HepG2 (cell line): ENCODE measurements around the gene MRPL34. TPM values are rescaled to one million over a fixed set of nuclear protein-coding genes. Genes with fewer than 3 reads are reported as not detected.

ENCODE experiments used
- ARNT2 ChIP-seq: sonication (generic); formaldehyde crosslinking; IDR thresholded peaks from 2 replicates; pipeline ENCODE4 v1.8.0; 2022; ENCODE audit warnings: mild to moderate bottlenecking, low read depth, missing genetic modification reagents, moderate library complexity
- GATA4 ChIP-seq: sonication (generic); IDR thresholded peaks from 2 replicates; pipeline ENCODE4 v1.6.1; 2016; ENCODE audit warnings: antibody characterized with exemption, low read depth, borderline replicate concordance
- HNRNPL ChIP-seq: fragments of 200-400 bp; formaldehyde crosslinking; IDR thresholded peaks from 2 replicates; pipeline ENCODE4 v1.6.1; 2017; ENCODE audit warnings: mild to moderate bottlenecking, low read depth, low read length
- POGZ ChIP-seq: sonication (generic); formaldehyde crosslinking; IDR thresholded peaks from 2 replicates; pipeline ENCODE4 v1.4.0; 2020; ENCODE audit warnings: mild to moderate bottlenecking, missing genetic modification reagents
- POLR2G ChIP-seq: fragments of 200-400 bp; formaldehyde crosslinking; IDR thresholded peaks from 2 replicates; pipeline ENCODE4 v1.6.1; 2018; ENCODE audit warnings: mild to moderate bottlenecking, low read depth, low read length, moderate library complexity
- RBAK ChIP-seq: sonication (generic); formaldehyde crosslinking; IDR thresholded peaks from 2 replicates; pipeline ENCODE4 v1.5.1; 2020; ENCODE audit warnings: mild to moderate bottlenecking, missing genetic modification reagents
- RBM22 ChIP-seq: fragments of 200-400 bp; formaldehyde crosslinking; optimal IDR thresholded peaks from 2 replicates; pipeline ENCODE3; 2017; ENCODE audit warnings: mild to moderate bottlenecking, low read length, moderate library complexity
- REXO4 ChIP-seq: sonication (generic); formaldehyde crosslinking; IDR thresholded peaks from 2 replicates; pipeline ENCODE4 v1.8.0; 2022; ENCODE audit warnings: missing genetic modification reagents, mild to moderate bottlenecking, borderline replicate concordance
- TP53 ChIP-seq: sonication (generic); formaldehyde crosslinking; conservative IDR thresholded peaks from 2 replicates; pipeline ENCODE4 v1.4.0; 2020; ENCODE audit warnings: missing genetic modification reagents
- ZNF354B ChIP-seq: sonication (generic); formaldehyde crosslinking; IDR thresholded peaks from 2 replicates; pipeline ENCODE4 v1.8.0; 2022; ENCODE audit warnings: mild to moderate bottlenecking, missing genetic modification reagents
- ZNF484 ChIP-seq: sonication (generic); formaldehyde crosslinking; IDR thresholded peaks from 2 replicates; pipeline ENCODE4 v1.5.1; 2020; ENCODE audit warnings: mild to moderate bottlenecking, low read depth, missing genetic modification reagents, borderline replicate concordance
- ZNF792 ChIP-seq: IDR thresholded peaks from 2 replicates; pipeline ENCODE4 v1.6.1; 2016
- polyA plus RNA-seq, 8 experiments: library from polyadenylated mRNA; depleted of rRNA in 3 of 8; stranded (reverse) in 7 of 8; unstranded in 1 of 8; fragments of >200 nt; fragmentation: Illumina TruSeq in 4 of 8; extraction: Trizol in 4 of 8; gene quantifications; 2 replicates each; pipeline versions ENCODE4 v1.2.1 to v1.2.3, GENCODE V29; 2011 to 2016; ENCODE audit warnings: low read depth in 4 of 8, missing spikeins in 1 of 8, mixed read lengths in 1 of 8; ENCODE audit not compliant: insufficient read depth in 1 of 8
- total RNA-seq, 5 experiments: library from RNA; depleted of rRNA; stranded (reverse); fragments of >200 nt; fragmentation: Illumina TruSeq; extraction: Trizol; gene quantifications; 2 replicates each; pipeline ENCODE4 v1.2.3, GENCODE V29; 2016; ENCODE audit warnings: low read depth in 1 of 5
- TF ChIP-seq, protein P1 (sequence below): sonication (generic); formaldehyde crosslinking; IDR thresholded peaks from 2 replicates; pipeline ENCODE4 v1.5.1; 2020; ENCODE audit warnings: mild to moderate bottlenecking, missing genetic modification reagents, borderline replicate concordance
- TF ChIP-seq, protein P2 (sequence below): sonication (generic); formaldehyde crosslinking; IDR thresholded peaks from 2 replicates; pipeline ENCODE4 v1.5.0; 2020; ENCODE audit warnings: missing genetic modification reagents
- TF ChIP-seq, protein P3 (sequence below): sonication (generic); formaldehyde crosslinking; IDR thresholded peaks from 2 replicates; pipeline ENCODE4 v1.8.0; 2022; ENCODE audit warnings: mild to moderate bottlenecking, missing genetic modification reagents, borderline replicate concordance
- TF ChIP-seq, protein P4 (sequence below): sonication (generic); formaldehyde crosslinking; IDR thresholded peaks from 2 replicates; pipeline ENCODE4 v1.5.0; 2020; ENCODE audit warnings: missing genetic modification reagents
- TF ChIP-seq, protein P5 (sequence below): sonication (generic); formaldehyde crosslinking; conservative IDR thresholded peaks from 2 replicates; pipeline ENCODE4 v1.5.0; 2020; ENCODE audit warnings: missing genetic modification reagents
- TF ChIP-seq, protein P6 (sequence below): sonication (generic); formaldehyde crosslinking; IDR thresholded peaks from 2 replicates; pipeline ENCODE4 v1.8.0; 2022; ENCODE audit warnings: mild to moderate bottlenecking, missing genetic modification reagents; ENCODE audit not compliant: insufficient replicate concordance
- TF ChIP-seq, protein P7 (sequence below): sonication (generic); formaldehyde crosslinking; IDR thresholded peaks from 2 replicates; pipeline ENCODE4 v1.8.1; 2023; ENCODE audit warnings: missing genetic modification reagents, inconsistent platforms, borderline replicate concordance

The MRPL34 gene
- total and polyA plus RNA-seq, 2 of the 13 experiments (the other 11 are each of a cell fraction or from before 2014, with no cell fraction given) = 74.0 to 77.3 TPM

DNA sequence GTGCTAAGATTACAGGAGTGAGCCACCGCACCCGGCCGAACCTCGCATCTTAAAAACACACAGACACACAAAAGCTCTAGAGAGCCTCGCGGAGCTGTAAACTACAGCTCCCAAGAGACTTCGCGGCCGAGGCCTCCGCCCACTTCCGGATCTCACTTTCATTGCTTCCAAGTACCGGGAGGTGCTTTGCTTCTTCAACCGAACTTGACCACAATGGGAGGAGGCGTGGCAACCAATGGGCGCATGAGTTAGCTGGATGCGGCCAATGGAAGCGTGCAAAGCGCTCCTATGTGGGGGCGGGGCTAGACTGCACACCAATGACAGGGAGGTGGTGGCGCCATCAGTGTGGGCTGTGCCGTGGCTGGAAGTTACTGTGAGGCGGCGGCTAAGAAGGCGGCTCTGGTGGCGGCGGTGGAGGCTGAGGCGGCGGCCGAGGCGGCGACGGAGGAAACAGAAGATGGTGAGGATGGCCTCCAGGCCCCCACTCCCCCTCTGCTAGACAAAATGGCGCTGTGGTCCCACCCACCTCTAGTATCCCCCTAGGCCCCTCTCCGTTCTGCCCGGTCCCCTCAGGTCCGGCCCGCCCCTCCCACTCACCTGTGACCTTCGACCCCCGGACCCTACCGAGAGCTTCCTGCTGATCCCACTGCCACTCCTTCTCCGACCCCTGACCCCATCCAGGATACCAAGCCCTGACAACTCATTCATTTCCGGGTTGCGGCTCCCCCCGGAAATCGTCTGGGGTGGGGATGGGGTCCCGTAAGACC, 3.7 kb downstream of the MRPL34 start, which contains the start of gene DDA1 (continued):
- TF ChIP-seq, protein P1, sequence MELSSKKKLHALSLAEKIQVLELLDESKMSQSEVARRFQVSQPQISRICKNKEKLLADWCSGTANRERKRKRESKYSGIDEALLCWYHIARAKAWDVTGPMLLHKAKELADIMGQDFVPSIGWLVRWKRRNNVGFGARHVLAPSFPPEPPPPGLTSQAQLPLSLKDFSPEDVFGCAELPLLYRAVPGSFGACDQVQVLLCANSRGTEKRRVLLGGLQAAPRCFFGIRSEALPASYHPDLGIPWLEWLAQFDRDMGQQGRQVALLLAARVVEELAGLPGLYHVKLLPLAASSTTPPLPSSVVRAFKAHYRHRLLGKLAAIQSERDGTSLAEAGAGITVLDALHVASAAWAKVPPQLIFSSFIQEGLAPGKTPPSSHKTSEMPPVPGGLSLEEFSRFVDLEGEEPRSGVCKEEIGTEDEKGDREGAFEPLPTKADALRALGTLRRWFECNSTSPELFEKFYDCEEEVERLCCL (CRISPR knock-in tag) = no peak
- TF ChIP-seq HNRNPL = no peak
- TF ChIP-seq, protein P2, sequence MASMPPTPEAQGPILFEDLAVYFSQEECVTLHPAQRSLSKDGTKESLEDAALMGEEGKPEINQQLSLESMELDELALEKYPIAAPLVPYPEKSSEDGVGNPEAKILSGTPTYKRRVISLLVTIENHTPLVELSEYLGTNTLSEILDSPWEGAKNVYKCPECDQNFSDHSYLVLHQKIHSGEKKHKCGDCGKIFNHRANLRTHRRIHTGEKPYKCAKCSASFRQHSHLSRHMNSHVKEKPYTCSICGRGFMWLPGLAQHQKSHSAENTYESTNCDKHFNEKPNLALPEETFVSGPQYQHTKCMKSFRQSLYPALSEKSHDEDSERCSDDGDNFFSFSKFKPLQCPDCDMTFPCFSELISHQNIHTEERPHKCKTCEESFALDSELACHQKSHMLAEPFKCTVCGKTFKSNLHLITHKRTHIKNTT = no peak
- TF ChIP-seq, protein P3, sequence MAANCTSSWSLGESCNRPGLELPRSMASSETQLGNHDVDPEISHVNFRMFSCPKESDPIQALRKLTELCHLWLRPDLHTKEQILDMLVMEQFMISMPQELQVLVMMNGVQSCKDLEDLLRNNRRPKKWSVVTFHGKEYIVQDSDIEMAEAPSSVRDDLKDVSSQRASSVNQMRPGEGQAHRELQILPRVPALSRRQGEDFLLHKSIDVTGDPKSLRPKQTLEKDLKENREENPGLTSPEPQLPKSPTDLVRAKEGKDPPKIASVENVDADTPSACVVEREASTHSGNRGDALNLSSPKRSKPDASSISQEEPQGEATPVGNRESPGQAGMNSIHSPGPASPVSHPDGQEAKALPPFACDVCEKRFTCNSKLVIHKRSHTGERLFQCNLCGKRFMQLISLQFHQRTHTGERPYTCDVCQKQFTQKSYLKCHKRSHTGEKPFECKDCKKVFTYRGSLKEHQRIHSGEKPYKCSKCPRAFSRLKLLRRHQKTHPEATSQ (CRISPR knock-in tag) = no peak
- no peak for TF ChIP-seq ZNF484 (CRISPR knock-in tag)
- no peak for TF ChIP-seq ZNF792
- TF ChIP-seq POGZ (CRISPR knock-in tag) = peak; percentile 64
- TF ChIP-seq, protein P4, sequence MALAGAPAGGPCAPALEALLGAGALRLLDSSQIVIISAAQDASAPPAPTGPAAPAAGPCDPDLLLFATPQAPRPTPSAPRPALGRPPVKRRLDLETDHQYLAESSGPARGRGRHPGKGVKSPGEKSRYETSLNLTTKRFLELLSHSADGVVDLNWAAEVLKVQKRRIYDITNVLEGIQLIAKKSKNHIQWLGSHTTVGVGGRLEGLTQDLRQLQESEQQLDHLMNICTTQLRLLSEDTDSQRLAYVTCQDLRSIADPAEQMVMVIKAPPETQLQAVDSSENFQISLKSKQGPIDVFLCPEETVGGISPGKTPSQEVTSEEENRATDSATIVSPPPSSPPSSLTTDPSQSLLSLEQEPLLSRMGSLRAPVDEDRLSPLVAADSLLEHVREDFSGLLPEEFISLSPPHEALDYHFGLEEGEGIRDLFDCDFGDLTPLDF = no peak
- TF ChIP-seq, protein P5, sequence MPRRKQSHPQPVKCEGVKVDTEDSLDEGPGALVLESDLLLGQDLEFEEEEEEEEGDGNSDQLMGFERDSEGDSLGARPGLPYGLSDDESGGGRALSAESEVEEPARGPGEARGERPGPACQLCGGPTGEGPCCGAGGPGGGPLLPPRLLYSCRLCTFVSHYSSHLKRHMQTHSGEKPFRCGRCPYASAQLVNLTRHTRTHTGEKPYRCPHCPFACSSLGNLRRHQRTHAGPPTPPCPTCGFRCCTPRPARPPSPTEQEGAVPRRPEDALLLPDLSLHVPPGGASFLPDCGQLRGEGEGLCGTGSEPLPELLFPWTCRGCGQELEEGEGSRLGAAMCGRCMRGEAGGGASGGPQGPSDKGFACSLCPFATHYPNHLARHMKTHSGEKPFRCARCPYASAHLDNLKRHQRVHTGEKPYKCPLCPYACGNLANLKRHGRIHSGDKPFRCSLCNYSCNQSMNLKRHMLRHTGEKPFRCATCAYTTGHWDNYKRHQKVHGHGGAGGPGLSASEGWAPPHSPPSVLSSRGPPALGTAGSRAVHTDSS (CRISPR knock-in tag) = no peak
- TF ChIP-seq ARNT2 (CRISPR knock-in tag) = no peak; the same call in 1 of the 2 replicates
- TF ChIP-seq RBAK (CRISPR knock-in tag) = no peak
- TF ChIP-seq, protein P6, sequence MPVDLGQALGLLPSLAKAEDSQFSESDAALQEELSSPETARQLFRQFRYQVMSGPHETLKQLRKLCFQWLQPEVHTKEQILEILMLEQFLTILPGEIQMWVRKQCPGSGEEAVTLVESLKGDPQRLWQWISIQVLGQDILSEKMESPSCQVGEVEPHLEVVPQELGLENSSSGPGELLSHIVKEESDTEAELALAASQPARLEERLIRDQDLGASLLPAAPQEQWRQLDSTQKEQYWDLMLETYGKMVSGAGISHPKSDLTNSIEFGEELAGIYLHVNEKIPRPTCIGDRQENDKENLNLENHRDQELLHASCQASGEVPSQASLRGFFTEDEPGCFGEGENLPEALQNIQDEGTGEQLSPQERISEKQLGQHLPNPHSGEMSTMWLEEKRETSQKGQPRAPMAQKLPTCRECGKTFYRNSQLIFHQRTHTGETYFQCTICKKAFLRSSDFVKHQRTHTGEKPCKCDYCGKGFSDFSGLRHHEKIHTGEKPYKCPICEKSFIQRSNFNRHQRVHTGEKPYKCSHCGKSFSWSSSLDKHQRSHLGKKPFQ (CRISPR knock-in tag) = no peak
- TF ChIP-seq RBM22 = peak; percentile 23
- no peak for TF ChIP-seq ZNF354B (CRISPR knock-in tag)
- no peak for TF ChIP-seq GATA4
- TF ChIP-seq POLR2G = peak; percentile 80
- TF ChIP-seq TP53 (CRISPR knock-in tag) = no peak
- TF ChIP-seq REXO4 = no peak
- TF ChIP-seq, protein P7, sequence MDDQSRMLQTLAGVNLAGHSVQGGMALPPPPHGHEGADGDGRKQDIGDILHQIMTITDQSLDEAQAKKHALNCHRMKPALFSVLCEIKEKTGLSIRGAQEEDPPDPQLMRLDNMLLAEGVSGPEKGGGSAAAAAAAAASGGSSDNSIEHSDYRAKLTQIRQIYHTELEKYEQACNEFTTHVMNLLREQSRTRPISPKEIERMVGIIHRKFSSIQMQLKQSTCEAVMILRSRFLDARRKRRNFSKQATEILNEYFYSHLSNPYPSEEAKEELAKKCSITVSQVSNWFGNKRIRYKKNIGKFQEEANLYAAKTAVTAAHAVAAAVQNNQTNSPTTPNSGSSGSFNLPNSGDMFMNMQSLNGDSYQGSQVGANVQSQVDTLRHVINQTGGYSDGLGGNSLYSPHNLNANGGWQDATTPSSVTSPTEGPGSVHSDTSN (CRISPR knock-in tag) = no peak
